AG09309 (cell line): ENCODE measurements around the gene GALNT14.

Experiments used
- DNase-seq: peaks from one replicate; pipeline ENCODE4 v3.0.0-alpha.2; 2010; ENCODE audit warnings: low read depth
- H3K4me3 ChIP-seq: 2 replicates; pipeline ENCODE4 v1.5.1; 2011; ENCODE audit warnings: mild to moderate bottlenecking, low read depth, low read length, moderate library complexity; ENCODE audit not compliant: control insufficient read depth
- TF ChIP-seq, protein P1 (sequence below): IDR thresholded peaks from 2 replicates; pipeline ENCODE4 v1.5.1; 2011; ENCODE audit warnings: mild to moderate bottlenecking, low read depth, low read length, inconsistent platforms; ENCODE audit not compliant: insufficient read depth, control insufficient read depth; ENCODE audit errors: missing control alignments

Gene GALNT14

DNA sequence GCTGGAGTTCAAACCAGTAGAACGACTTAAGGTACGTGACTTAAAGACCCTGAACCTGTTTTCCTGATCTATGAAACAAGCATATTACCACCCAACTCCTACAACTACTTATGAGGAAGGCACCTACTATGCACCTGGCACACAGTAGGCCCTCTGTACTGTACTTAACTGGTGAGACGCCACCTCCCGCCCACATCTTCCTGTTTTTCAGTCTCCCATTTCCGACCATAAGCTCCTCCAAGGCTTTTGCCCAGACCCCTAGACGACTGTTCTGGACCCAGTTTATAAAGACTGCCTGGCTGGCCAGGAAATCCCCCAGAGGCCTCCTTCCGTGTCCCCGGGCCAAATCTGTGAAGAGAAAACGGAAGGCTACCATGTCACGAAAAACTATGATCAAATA, 1.5 kb downstream of the GALNT14 start:
- TF ChIP-seq, protein P1, sequence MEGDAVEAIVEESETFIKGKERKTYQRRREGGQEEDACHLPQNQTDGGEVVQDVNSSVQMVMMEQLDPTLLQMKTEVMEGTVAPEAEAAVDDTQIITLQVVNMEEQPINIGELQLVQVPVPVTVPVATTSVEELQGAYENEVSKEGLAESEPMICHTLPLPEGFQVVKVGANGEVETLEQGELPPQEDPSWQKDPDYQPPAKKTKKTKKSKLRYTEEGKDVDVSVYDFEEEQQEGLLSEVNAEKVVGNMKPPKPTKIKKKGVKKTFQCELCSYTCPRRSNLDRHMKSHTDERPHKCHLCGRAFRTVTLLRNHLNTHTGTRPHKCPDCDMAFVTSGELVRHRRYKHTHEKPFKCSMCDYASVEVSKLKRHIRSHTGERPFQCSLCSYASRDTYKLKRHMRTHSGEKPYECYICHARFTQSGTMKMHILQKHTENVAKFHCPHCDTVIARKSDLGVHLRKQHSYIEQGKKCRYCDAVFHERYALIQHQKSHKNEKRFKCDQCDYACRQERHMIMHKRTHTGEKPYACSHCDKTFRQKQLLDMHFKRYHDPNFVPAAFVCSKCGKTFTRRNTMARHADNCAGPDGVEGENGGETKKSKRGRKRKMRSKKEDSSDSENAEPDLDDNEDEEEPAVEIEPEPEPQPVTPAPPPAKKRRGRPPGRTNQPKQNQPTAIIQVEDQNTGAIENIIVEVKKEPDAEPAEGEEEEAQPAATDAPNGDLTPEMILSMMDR: no peak
- DNase-seq: no peak
- no peak overlapping the region for H3K4me3 ChIP-seq

DNA sequence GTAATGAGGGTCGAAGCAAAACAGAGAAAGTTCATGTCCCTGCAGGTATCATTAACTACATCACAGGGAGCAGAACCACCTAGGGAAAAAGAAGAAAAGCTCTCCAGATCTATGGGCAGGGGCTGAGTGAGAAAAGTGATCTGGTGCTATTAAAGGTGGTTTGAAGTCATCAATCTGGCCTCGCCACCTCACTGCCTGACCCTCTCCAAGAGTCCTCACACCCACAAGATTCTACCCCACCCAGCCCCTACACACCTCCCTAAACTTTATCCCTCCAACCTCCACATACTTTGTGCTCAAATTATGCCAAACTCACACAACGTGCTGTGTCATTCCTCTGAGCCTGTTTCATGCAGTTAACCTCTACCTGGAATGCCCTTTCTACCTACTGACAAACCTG, 2.2 kb downstream of the GALNT14 start:
- no peak for DNase-seq
- H3K4me3 ChIP-seq: no peak overlapping the region
- TF ChIP-seq, protein P1: no peak

DNA sequence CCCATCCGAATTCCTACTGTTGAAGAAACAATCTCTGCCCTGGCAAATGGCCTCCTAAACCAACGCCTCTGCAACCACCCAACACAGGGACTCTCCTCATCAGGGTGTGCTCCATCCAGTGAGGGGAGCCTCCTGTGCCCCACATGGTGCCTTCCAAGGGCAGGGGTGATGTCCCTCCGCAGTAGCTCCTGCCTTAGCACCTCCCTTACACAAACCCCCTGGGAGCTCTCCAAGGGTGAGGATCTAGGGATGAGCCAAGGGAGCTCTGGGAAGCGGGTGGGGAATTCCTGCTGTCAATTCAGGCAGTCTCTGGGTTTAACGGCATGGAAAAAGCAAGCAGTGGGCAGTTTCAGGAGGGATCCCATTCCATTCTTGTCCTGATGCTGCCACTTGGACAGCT, 3.8 kb downstream of the GALNT14 start:
- H3K4me3 ChIP-seq: no peak overlapping the region
- TF ChIP-seq, protein P1: no peak
- no peak for DNase-seq

DNA sequence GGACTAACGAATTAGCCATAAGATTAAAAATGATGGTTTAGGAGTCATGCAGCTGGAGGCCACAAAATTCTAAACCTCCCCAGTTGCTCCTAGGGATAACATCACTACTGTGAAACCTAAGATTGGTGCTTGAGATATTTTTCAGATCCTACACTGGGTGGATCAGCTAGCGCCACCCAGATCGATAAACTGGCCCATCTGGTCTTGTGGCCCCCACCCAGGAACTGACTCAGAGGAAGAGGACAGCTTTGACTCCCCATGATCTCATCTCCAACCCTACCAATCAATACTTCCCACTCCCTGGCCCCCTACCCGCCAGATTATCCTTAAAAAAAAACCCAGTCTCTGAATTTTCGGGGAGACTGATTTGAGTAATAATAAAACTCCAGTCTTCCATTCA, 5.5 kb downstream of the GALNT14 start:
- no peak for DNase-seq
- no peak overlapping the region for H3K4me3 ChIP-seq
- TF ChIP-seq, protein P1: no peak

DNA sequence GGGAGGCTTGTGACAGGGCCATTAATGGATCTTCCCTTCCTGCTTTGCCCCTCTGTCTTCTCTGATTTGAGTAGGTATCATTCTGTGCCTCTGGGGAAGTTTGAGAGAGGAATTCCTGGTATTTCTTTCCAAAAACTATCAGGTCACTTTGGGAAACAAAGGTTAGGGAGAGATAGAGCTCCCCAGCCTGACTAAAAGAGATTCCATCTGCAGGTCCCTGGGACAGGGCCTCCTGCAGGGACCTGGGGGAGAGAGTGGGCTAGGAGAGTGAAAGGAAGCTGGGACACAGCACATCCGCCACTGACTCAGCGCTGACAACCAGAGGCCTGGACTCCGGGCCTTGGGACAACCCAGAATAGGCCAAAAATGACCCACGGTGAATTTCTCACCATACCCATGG, 6.4 kb downstream of the GALNT14 start:
- no peak for DNase-seq
- TF ChIP-seq, protein P1: no peak
- H3K4me3 ChIP-seq: no peak overlapping the region

DNA sequence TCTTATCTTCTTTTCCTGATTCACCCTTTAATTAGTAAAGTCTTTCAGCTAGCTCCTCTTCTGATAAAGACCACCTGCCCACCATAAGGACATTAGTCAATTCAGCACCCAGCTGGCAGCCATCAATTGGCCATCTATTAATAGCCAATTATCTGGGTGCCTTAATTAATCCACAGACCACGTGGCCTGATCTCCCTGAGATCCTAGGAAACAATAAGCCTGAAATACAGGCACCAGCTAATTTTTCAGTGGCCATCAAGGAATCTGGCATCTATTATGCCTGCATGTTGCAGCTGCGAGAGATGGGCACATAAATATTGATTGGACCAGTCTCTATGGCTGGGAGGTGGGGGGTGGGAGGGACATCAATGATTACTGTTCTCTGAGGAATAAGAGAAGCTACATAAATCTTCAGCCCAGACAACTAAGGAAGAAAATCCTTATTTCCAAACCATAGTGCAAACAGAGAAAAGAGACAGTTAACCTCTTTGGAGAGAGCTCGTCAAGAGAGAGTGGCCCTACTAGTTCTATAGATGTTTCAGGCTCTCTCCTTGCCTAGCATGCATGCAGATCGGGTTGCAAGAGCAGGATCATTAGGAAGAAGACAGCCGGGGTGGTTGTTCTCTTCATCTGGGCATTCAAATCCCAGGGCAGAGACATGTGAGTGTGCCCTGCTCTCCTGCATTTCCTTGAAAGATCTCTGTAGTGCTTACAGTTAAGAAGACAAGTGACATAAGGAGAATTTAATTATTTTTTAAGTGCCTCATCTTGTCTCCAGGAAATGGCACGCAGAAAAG, 8.7 kb downstream of the GALNT14 start:
- no peak overlapping the region for H3K4me3 ChIP-seq
- TF ChIP-seq, protein P1: no peak
- DNase-seq: no peak
